GM12872 (cell line): ENCODE data around the gene KRTAP10-8.

ENCODE experiments used
- TF ChIP-seq, protein P1 (sequence below): IDR thresholded peaks from 3 replicates; pipeline ENCODE4 v1.5.1; 2011; ENCODE audit warnings: low read depth, mild to moderate bottlenecking, low read length, moderate library complexity; ENCODE audit not compliant: insufficient read depth

Gene KRTAP10-8

DNA sequence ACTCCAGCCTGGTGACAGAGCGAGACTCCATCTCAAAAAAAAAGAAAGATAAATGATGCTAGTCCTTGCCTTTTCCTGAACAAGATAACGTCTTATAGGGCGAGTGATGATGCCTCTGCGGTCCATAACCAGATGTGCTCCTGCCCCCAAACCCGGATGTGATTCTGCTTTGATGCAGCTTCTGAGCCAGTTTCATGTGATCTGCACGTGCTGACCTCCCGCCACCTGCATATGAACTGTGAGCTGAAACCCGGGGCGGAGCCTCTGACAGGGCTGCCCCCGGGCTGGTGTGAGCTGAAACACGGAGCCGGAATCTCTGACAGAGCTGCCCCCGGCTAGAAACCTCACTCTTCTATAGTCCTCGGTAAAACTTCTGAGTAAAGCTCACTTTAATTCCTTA lies 41.2 kb downstream of the KRTAP10-8 start:
- TF ChIP-seq, protein P1, sequence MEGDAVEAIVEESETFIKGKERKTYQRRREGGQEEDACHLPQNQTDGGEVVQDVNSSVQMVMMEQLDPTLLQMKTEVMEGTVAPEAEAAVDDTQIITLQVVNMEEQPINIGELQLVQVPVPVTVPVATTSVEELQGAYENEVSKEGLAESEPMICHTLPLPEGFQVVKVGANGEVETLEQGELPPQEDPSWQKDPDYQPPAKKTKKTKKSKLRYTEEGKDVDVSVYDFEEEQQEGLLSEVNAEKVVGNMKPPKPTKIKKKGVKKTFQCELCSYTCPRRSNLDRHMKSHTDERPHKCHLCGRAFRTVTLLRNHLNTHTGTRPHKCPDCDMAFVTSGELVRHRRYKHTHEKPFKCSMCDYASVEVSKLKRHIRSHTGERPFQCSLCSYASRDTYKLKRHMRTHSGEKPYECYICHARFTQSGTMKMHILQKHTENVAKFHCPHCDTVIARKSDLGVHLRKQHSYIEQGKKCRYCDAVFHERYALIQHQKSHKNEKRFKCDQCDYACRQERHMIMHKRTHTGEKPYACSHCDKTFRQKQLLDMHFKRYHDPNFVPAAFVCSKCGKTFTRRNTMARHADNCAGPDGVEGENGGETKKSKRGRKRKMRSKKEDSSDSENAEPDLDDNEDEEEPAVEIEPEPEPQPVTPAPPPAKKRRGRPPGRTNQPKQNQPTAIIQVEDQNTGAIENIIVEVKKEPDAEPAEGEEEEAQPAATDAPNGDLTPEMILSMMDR = no peak

- TF ChIP-seq, protein P1 = no peak
These were observed 42.0 kb downstream of the KRTAP10-8 start for GRCh38 chr21:44653656-44654575.

DNA sequence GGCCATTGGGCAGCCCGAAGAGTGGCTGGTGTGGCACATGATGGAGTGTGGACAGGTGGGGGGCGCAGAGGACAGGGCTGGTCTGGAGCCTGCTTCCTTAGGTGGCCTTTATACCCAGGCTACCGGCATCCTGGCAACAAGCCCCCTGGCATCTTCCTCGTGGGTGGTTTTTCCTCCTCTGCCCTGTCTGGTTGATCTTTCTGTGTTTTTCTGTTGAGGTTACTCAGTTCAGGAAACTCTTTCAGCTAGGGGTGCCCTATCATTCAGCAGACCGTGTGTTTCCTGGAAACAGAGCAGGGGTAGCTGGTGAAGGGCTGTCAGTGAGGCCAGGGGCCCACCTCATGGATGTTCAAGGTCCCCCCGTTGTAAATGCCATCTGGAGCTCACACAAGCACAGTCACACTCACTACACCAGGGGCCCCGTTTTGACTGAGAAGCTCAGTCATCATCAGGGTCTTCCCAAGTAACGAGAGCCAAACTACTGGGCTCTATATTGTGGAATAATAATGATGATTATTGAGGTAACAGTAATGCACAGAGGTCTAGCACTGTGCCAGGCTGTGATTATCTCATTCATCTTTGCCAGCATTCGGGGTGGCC lies 42.8 kb downstream of the KRTAP10-8 start, which contains the start of gene KRTAP12-4:
TSS of gene KRTAP12-4 (minus strand) at position 84 of the 600 bp plus-strand sequence. CDS start at position 39, 45 bp downstream.
- TF ChIP-seq, protein P1 = no peak

GRCh38 chr21:44656868-44657267 lies 45.0 kb downstream of the KRTAP10-8 start:
- TF ChIP-seq, protein P1 = no peak

GRCh38 chr21:44657635-44658540 lies 46.0 kb downstream of the KRTAP10-8 start, which contains the start of gene KRTAP12-3:
Gene KRTAP12-3 (plus strand): TSS chr21:44657932. CDS start chr21:44657980, 48 bp downstream.
- TF ChIP-seq, protein P1 = no peak

- TF ChIP-seq, protein P1 = no peak
These were observed 46.6 kb downstream of the KRTAP10-8 start for GRCh38 chr21:44658541-44658910.
